ENCODE measurements around the gene BLOC1S3. TPM values are rescaled to one million over a fixed set of nuclear protein-coding genes. Genes with fewer than 3 reads are reported as not detected.
A peak's percentile ranks its signal among the peaks of the same experiment; 100 is the strongest.

BLOC1S3 gene
- total and polyA plus RNA-seq, 2 of the 13 experiments (the other 11 are each of a cell fraction or from before 2014, with no cell fraction given): 4.3 to 4.8 TPM

DNA sequence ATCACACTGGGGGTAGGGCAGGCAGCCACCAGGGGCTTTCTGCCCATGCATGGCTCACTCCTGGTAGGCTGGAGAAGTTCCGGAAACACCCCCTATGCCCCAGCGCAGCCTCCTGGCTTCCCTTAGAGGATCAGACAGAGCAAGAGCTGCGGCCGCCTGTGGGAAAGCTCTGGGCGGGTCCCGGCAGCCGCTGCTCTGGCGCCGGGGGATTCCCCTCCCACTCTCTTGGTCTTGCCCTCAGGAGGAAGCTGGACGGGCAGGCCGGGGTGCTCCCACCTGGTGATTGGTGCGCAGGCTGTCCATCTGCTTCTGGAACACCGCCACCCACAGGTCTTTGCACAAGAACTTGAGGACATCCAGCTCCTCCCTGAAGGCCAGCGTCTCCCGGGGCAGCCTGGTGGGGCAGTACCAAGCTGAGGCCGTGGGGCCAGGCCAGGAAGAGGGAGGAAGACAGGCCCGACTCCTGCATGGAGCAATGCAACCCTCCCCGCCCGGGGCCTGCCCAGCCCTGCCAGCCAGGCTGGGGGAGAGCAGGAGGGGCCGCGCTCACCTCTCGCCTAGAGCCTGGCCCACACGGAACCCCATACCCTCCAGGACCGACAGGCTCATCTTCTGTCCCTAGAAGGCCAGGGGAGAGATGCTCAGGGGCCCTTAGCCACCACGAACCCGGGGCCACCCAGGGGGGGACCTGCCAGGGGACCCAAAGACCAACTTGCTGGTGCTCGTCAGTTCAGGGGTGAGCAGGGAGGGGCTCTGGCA, 13.8 kb upstream of the BLOC1S3 start (continued):
- TF ChIP-seq, protein P1, sequence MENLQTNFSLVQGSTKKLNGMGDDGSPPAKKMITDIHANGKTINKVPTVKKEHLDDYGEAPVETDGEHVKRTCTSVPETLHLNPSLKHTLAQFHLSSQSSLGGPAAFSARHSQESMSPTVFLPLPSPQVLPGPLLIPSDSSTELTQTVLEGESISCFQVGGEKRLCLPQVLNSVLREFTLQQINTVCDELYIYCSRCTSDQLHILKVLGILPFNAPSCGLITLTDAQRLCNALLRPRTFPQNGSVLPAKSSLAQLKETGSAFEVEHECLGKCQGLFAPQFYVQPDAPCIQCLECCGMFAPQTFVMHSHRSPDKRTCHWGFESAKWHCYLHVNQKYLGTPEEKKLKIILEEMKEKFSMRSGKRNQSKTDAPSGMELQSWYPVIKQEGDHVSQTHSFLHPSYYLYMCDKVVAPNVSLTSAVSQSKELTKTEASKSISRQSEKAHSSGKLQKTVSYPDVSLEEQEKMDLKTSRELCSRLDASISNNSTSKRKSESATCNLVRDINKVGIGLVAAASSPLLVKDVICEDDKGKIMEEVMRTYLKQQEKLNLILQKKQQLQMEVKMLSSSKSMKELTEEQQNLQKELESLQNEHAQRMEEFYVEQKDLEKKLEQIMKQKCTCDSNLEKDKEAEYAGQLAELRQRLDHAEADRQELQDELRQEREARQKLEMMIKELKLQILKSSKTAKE (CRISPR knock-in tag; IDR thresholded peaks at IDR 0.05; ENCODE audit: borderline replicate concordance): no peak
- TF ChIP-seq KMT2A (CRISPR knock-in tag; IDR thresholded peaks at IDR 0.05): no peak
- no peak for TF ChIP-seq MATR3 (CRISPR knock-in tag; IDR thresholded peaks at IDR 0.05)
- TF ChIP-seq NFYB (CRISPR knock-in tag; IDR thresholded peaks at IDR 0.05): peak; percentile 80
- no peak for TF ChIP-seq ZBTB1 (CRISPR knock-in tag; IDR thresholded peaks at IDR 0.05; ENCODE audit: borderline replicate concordance)
- TF ChIP-seq YEATS2 (CRISPR knock-in tag; IDR thresholded peaks at IDR 0.05; ENCODE audit: borderline replicate concordance): peak; percentile 19; the same call in 1 of the 2 replicates
- no peak for TF ChIP-seq SNRNP70 (IDR thresholded peaks at IDR 0.05; ENCODE audit: low read depth, low read length)
- no peak for TF ChIP-seq IRX3 (CRISPR knock-in tag; IDR thresholded peaks at IDR 0.05; ENCODE audit: borderline replicate concordance, low read depth)
- no peak for TF ChIP-seq ZNF468 (CRISPR knock-in tag; IDR thresholded peaks at IDR 0.05)
- no peak for TF ChIP-seq CBFB (CRISPR knock-in tag; IDR thresholded peaks at IDR 0.05)
- TF ChIP-seq RBFOX2 (IDR thresholded peaks at IDR 0.05; ENCODE audit: low read depth, low read length): no peak
- no peak for TF ChIP-seq CBX2 (IDR thresholded peaks at IDR 0.05; ENCODE audit: low read depth, low read length)
- TF ChIP-seq CBX2 (CRISPR knock-in tag; IDR thresholded peaks at IDR 0.05; ENCODE audit: low read depth): no peak
- peak; percentile 26; the same call in 1 of the 2 replicates for TF ChIP-seq TBX2 (CRISPR knock-in tag; IDR thresholded peaks at IDR 0.05; ENCODE audit: borderline replicate concordance)
- no peak for TF ChIP-seq TMF1 (CRISPR knock-in tag; IDR thresholded peaks at IDR 0.05; ENCODE audit: low read depth)
- no peak for TF ChIP-seq SNAPC2 (CRISPR knock-in tag; IDR thresholded peaks at IDR 0.05)
- no peak for TF ChIP-seq ATM (IDR thresholded peaks at IDR 0.05; ENCODE audit: borderline replicate concordance)
- TF ChIP-seq ZBTB7B (CRISPR knock-in tag; IDR thresholded peaks at IDR 0.05): no peak
- no peak for TF ChIP-seq NR2F6 (IDR thresholded peaks at IDR 0.05)
- 0 out of 2 replicates have a peak, but pooled peaks have one; percentile 11 for TF ChIP-seq NR2F6 (CRISPR knock-in tag; IDR thresholded peaks at IDR 0.05)
- TF ChIP-seq CAMTA2 (CRISPR knock-in tag; IDR thresholded peaks at IDR 0.05; ENCODE audit: borderline replicate concordance): no peak
- TF ChIP-seq NFATC3 (CRISPR knock-in tag; IDR thresholded peaks at IDR 0.05): no peak
- TF ChIP-seq ZNF333 (CRISPR knock-in tag; IDR thresholded peaks at IDR 0.05; ENCODE audit: borderline replicate concordance): peak; percentile 62; the same call in 1 of the 2 replicates
- no peak for TF ChIP-seq ZNF746 (CRISPR knock-in tag; IDR thresholded peaks at IDR 0.05)
- no peak for TF ChIP-seq SOX6 (IDR thresholded peaks at IDR 0.05)
- no peak for TF ChIP-seq SOX6 (CRISPR knock-in tag; IDR thresholded peaks at IDR 0.05)
- TF ChIP-seq, protein P2, sequence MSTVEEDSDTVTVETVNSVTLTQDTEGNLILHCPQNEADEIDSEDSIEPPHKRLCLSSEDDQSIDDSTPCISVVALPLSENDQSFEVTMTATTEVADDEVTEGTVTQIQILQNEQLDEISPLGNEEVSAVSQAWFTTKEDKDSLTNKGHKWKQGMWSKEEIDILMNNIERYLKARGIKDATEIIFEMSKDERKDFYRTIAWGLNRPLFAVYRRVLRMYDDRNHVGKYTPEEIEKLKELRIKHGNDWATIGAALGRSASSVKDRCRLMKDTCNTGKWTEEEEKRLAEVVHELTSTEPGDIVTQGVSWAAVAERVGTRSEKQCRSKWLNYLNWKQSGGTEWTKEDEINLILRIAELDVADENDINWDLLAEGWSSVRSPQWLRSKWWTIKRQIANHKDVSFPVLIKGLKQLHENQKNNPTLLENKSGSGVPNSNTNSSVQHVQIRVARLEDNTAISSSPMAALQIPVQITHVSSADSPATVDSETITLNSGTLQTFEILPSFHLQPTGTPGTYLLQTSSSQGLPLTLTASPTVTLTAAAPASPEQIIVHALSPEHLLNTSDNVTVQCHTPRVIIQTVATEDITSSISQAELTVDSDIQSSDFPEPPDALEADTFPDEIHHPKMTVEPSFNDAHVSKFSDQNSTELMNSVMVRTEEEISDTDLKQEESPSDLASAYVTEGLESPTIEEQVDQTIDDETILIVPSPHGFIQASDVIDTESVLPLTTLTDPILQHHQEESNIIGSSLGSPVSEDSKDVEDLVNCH (CRISPR knock-in tag; IDR thresholded peaks at IDR 0.05): no peak
- TF ChIP-seq REPIN1 (CRISPR knock-in tag; IDR thresholded peaks at IDR 0.05; ENCODE audit: borderline replicate concordance, low read depth): no peak

Data from HepG2 (cell line).